Measurements from ENCODE around the gene FADS2. TPM values are rescaled to one million over a fixed set of nuclear protein-coding genes. Genes with fewer than 3 reads are reported as not detected.

FADS2 gene
- total and polyA plus RNA-seq, 9 of the 15 experiments (the other 6 are each of a cell fraction or from before 2014, with no cell fraction given): 2.9 to 42.8 (median 16.2) TPM

DNA sequence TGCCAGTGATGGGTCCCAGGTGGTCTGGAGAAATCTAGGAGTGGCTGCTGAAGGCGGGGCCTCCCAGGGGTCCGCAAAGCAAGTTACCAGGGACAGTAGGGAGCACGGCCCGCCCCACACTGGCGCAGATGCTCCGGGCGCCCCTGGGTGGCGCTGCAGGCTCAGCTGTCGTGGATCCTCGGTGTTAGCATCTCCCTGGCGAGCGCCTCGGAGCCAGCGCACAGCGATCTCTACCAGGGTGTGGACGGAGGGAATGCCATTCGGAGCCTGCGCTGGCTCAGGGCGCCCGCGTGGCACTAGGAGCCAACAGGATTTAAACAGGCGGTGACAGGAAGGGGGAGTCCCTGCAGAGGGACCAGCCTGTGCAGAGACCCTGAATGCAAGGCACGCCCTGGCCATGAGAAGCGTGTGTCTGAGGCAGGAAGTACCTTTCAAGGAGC lies 43.1 kb downstream of the FADS2 start (continued):
- TF ChIP-seq, protein P1, sequence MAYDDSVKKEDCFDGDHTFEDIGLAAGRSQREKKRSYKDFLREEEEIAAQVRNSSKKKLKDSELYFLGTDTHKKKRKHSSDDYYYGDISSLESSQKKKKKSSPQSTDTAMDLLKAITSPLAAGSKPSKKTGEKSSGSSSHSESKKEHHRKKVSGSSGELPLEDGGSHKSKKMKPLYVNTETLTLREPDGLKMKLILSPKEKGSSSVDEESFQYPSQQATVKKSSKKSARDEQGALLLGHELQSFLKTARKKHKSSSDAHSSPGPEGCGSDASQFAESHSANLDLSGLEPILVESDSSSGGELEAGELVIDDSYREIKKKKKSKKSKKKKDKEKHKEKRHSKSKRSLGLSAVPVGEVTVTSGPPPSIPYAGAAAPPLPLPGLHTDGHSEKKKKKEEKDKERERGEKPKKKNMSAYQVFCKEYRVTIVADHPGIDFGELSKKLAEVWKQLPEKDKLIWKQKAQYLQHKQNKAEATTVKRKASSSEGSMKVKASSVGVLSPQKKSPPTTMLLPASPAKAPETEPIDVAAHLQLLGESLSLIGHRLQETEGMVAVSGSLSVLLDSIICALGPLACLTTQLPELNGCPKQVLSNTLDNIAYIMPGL (CRISPR knock-in tag; IDR thresholded peaks at IDR 0.05): no peak
- TF ChIP-seq POU5F1 (IDR thresholded peaks at IDR 0.05; ENCODE audit: borderline replicate concordance, low read depth, low read length, partially characterized antibody) (no peak), MEF2D (tag; conservative IDR thresholded peaks at IDR 0.05; ENCODE audit: low read depth) (no peak), SAFB2 (IDR thresholded peaks at IDR 0.05; ENCODE audit: borderline replicate concordance, low read depth, low read length, severe bottlenecking) (no peak), ZNF766 (CRISPR knock-in tag; conservative IDR thresholded peaks at IDR 0.05) (0 out of 2 replicates have a peak, but pooled peaks have one; percentile 17), ZNF134 (CRISPR knock-in tag; conservative IDR thresholded peaks at IDR 0.05) (no peak), SMARCA5 (IDR thresholded peaks at IDR 0.05) (no peak), ZNF253 (CRISPR knock-in tag; conservative IDR thresholded peaks at IDR 0.05) (no peak), SAFB (IDR thresholded peaks at IDR 0.05; ENCODE audit: borderline replicate concordance, low read depth, low read length) (no peak; the same call in 1 of the 2 replicates), POLR2A (conservative IDR thresholded peaks at IDR 0.05) (no peak)
- TF ChIP-seq, protein P2, sequence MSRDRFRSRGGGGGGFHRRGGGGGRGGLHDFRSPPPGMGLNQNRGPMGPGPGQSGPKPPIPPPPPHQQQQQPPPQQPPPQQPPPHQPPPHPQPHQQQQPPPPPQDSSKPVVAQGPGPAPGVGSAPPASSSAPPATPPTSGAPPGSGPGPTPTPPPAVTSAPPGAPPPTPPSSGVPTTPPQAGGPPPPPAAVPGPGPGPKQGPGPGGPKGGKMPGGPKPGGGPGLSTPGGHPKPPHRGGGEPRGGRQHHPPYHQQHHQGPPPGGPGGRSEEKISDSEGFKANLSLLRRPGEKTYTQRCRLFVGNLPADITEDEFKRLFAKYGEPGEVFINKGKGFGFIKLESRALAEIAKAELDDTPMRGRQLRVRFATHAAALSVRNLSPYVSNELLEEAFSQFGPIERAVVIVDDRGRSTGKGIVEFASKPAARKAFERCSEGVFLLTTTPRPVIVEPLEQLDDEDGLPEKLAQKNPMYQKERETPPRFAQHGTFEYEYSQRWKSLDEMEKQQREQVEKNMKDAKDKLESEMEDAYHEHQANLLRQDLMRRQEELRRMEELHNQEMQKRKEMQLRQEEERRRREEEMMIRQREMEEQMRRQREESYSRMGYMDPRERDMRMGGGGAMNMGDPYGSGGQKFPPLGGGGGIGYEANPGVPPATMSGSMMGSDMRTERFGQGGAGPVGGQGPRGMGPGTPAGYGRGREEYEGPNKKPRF (IDR thresholded peaks at IDR 0.05; ENCODE audit: low read depth, low read length): no peak
- TF ChIP-seq, protein P3, sequence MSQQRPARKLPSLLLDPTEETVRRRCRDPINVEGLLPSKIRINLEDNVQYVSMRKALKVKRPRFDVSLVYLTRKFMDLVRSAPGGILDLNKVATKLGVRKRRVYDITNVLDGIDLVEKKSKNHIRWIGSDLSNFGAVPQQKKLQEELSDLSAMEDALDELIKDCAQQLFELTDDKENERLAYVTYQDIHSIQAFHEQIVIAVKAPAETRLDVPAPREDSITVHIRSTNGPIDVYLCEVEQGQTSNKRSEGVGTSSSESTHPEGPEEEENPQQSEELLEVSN (IDR thresholded peaks at IDR 0.05; ENCODE audit: borderline replicate concordance in 1 of 2, extremely low read depth in 1 of 2, insufficient read depth in 1 of 2, insufficient read length in 1 of 2, low read depth in 1 of 2, low read length in 1 of 2, poor library complexity in 1 of 2, severe bottlenecking in 1 of 2): peak; percentile 18 to 29
- TF ChIP-seq, protein P4, sequence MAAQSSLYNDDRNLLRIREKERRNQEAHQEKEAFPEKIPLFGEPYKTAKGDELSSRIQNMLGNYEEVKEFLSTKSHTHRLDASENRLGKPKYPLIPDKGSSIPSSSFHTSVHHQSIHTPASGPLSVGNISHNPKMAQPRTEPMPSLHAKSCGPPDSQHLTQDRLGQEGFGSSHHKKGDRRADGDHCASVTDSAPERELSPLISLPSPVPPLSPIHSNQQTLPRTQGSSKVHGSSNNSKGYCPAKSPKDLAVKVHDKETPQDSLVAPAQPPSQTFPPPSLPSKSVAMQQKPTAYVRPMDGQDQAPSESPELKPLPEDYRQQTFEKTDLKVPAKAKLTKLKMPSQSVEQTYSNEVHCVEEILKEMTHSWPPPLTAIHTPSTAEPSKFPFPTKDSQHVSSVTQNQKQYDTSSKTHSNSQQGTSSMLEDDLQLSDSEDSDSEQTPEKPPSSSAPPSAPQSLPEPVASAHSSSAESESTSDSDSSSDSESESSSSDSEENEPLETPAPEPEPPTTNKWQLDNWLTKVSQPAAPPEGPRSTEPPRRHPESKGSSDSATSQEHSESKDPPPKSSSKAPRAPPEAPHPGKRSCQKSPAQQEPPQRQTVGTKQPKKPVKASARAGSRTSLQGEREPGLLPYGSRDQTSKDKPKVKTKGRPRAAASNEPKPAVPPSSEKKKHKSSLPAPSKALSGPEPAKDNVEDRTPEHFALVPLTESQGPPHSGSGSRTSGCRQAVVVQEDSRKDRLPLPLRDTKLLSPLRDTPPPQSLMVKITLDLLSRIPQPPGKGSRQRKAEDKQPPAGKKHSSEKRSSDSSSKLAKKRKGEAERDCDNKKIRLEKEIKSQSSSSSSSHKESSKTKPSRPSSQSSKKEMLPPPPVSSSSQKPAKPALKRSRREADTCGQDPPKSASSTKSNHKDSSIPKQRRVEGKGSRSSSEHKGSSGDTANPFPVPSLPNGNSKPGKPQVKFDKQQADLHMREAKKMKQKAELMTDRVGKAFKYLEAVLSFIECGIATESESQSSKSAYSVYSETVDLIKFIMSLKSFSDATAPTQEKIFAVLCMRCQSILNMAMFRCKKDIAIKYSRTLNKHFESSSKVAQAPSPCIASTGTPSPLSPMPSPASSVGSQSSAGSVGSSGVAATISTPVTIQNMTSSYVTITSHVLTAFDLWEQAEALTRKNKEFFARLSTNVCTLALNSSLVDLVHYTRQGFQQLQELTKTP (IDR thresholded peaks at IDR 0.05; ENCODE audit: low read depth in 1 of 2, partially characterized antibody in 2 of 2): no peak
- TF ChIP-seq, protein P5, sequence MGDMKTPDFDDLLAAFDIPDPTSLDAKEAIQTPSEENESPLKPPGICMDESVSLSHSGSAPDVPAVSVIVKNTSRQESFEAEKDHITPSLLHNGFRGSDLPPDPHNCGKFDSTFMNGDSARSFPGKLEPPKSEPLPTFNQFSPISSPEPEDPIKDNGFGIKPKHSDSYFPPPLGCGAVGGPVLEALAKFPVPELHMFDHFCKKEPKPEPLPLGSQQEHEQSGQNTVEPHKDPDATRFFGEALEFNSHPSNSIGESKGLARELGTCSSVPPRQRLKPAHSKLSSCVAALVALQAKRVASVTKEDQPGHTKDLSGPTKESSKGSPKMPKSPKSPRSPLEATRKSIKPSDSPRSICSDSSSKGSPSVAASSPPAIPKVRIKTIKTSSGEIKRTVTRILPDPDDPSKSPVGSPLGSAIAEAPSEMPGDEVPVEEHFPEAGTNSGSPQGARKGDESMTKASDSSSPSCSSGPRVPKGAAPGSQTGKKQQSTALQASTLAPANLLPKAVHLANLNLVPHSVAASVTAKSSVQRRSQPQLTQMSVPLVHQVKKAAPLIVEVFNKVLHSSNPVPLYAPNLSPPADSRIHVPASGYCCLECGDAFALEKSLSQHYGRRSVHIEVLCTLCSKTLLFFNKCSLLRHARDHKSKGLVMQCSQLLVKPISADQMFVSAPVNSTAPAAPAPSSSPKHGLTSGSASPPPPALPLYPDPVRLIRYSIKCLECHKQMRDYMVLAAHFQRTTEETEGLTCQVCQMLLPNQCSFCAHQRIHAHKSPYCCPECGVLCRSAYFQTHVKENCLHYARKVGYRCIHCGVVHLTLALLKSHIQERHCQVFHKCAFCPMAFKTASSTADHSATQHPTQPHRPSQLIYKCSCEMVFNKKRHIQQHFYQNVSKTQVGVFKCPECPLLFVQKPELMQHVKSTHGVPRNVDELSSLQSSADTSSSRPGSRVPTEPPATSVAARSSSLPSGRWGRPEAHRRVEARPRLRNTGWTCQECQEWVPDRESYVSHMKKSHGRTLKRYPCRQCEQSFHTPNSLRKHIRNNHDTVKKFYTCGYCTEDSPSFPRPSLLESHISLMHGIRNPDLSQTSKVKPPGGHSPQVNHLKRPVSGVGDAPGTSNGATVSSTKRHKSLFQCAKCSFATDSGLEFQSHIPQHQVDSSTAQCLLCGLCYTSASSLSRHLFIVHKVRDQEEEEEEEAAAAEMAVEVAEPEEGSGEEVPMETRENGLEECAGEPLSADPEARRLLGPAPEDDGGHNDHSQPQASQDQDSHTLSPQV (IDR thresholded peaks at IDR 0.05): peak; percentile 75
